ENCODE results near the gene CTF1. TPM values are rescaled to one million over a fixed set of nuclear protein-coding genes. Genes with fewer than 3 reads are reported as not detected.

The CTF1 gene
- total and polyA plus RNA-seq, 8 donors = 1.6 to 3.2 (median 1.9) TPM

GRCh38 chr16:30953111-30953510 lies 56.7 kb downstream of the CTF1 start:
- intact Hi-C loops (cut with DNase I) = no loop called here
- no peak for FAIRE-seq
- TF ChIP-seq CTCF (IDR thresholded peaks at IDR 0.05) = no peak
- H3K4me3 ChIP-seq = no peak overlapping the region
- no peaks in the 10 kb centered on the region for H3K27me3 ChIP-seq
- WGBS, 2 donors = 81 to 87% methylated on average over 9 of the region's 9 CpGs
- DNase-seq = no peak
- H3K4me1 ChIP-seq = peaks cover 0 to 7% (median 0%) of the 10 kb centered on the region in 3 donors
- no peak overlapping the region for H3K27ac ChIP-seq
- ATAC-seq = no peak
- H3K9me3 ChIP-seq = no peaks in the 10 kb centered on the region
- no peaks in the 10 kb centered on the region for H3K36me3 ChIP-seq

Small RNA genes lying within 50 kb of the gene (microRNA-seq; reads per million reads assigned to microRNA genes)
- gene MIR4519 (0 to 0.59 reads per million in 2 donors), gene MIR762 (0 reads per million in 2 donors)

Other genes starting within 250 kb of the CTF1 start
- gene PRR14, start 245.7 kb upstream of the CTF1 start, total RNA-seq = 10 to 100 TPM; 23.5 to 44.8 (median 26.8) TPM
- 100 to 1,000 TPM; 120 to 164 TPM for gene PRR14, start 245.7 kb upstream of the CTF1 start, polyA plus RNA-seq
- gene FBRS, start 238.2 kb upstream of the CTF1 start, total RNA-seq = 10 to 100 TPM; 16.1 to 40.4 (median 21.9) TPM
- 10 to 100 TPM; 47.0 to 60.0 TPM for gene FBRS, start 238.2 kb upstream of the CTF1 start, polyA plus RNA-seq
- 10 to 100 TPM; 21.3 to 39.6 (median 27.4) TPM for gene SRCAP, start 197.4 kb upstream of the CTF1 start, total RNA-seq
- gene SRCAP, start 197.4 kb upstream of the CTF1 start, polyA plus RNA-seq = 10 to 100 TPM in 1 of 2 donors, 1 to 10 TPM in 1; 7.5 to 34.0 TPM
- 10 to 100 TPM in 3 of 6 donors, 1 to 10 TPM in 3; 7.9 to 15.7 (median 9.5) TPM for gene PHKG2, start 148.2 kb upstream of the CTF1 start, total RNA-seq
- gene PHKG2, start 148.2 kb upstream of the CTF1 start, polyA plus RNA-seq = 10 to 100 TPM; 42.1 to 42.3 TPM
- gene CFAP119, start 134.6 kb upstream of the CTF1 start, total RNA-seq = 1 to 10 TPM; 1.7 to 5.7 (median 3.0) TPM
- gene CFAP119, start 134.6 kb upstream of the CTF1 start, polyA plus RNA-seq = 10 to 100 TPM; 21.4 to 32.1 TPM
- 10 to 100 TPM; 37.7 to 66.6 (median 40.6) TPM for gene RNF40, start 134.3 kb upstream of the CTF1 start, total RNA-seq
- gene RNF40, start 134.3 kb upstream of the CTF1 start, polyA plus RNA-seq = 10 to 100 TPM; 65.3 to 68.4 TPM
- gene ZNF629, start 109.4 kb upstream of the CTF1 start, total RNA-seq = 1 to 10 TPM; 4.5 to 8.6 (median 6.2) TPM
- 1 to 10 TPM; 5.8 to 6.3 TPM for gene ZNF629, start 109.4 kb upstream of the CTF1 start, polyA plus RNA-seq
- gene BCL7C, start 2.5 kb upstream of the CTF1 start, total RNA-seq = 10 to 100 TPM in 4 of 6 donors, 1 to 10 TPM in 2; 9.2 to 14.1 (median 10.7) TPM
- gene BCL7C, start 2.5 kb upstream of the CTF1 start, polyA plus RNA-seq = 10 to 100 TPM; 22.3 to 29.3 TPM
- gene FBXL19, start 27.0 kb downstream of the CTF1 start, total RNA-seq = 10 to 100 TPM in 1 of 6 donors, 1 to 10 TPM in 5; 3.8 to 13.5 (median 4.6) TPM
- 10 to 100 TPM; 10.1 to 26.8 TPM for gene FBXL19, start 27.0 kb downstream of the CTF1 start, polyA plus RNA-seq
- gene ORAI3, start 52.5 kb downstream of the CTF1 start, total RNA-seq = 10 to 100 TPM in 4 of 6 donors, 1 to 10 TPM in 2; 8.6 to 12.5 (median 11.4) TPM
- 10 to 100 TPM in 1 of 2 donors, 1 to 10 TPM in 1; 9.5 to 10.3 TPM for gene ORAI3, start 52.5 kb downstream of the CTF1 start, polyA plus RNA-seq
- gene SETD1A, start 61.1 kb downstream of the CTF1 start, total RNA-seq = 10 to 100 TPM in 1 of 6 donors, 1 to 10 TPM in 5; 6.5 to 10.6 (median 8.3) TPM
- 10 to 100 TPM; 12.8 to 17.9 TPM for gene SETD1A, start 61.1 kb downstream of the CTF1 start, polyA plus RNA-seq
- 10 to 100 TPM; 14.2 to 32.1 (median 17.3) TPM for gene HSD3B7, start 88.6 kb downstream of the CTF1 start, total RNA-seq
- gene HSD3B7, start 88.6 kb downstream of the CTF1 start, polyA plus RNA-seq = 10 to 100 TPM; 16.6 to 28.4 TPM
- 1 to 10 TPM in 1 of 6 donors, under 1 TPM in 5; 0.16 to 1.4 (median 0.56) TPM for gene STX1B, start 114.0 kb downstream of the CTF1 start, total RNA-seq
- gene STX1B, start 114.0 kb downstream of the CTF1 start, polyA plus RNA-seq = 1 to 10 TPM in 1 of 2 donors, under 1 TPM in 1; 0.82 to 2.4 TPM
- gene STX4, start 136.9 kb downstream of the CTF1 start, total RNA-seq = 10 to 100 TPM; 22.2 to 48.9 (median 26.9) TPM
- 10 to 100 TPM; 91.8 to 94.4 TPM for gene STX4, start 136.9 kb downstream of the CTF1 start, polyA plus RNA-seq
- gene ZNF668, start 177.6 kb downstream of the CTF1 start, total RNA-seq = 1 to 10 TPM; 1.5 to 5.5 (median 3.3) TPM
- gene ZNF668, start 177.6 kb downstream of the CTF1 start, polyA plus RNA-seq = 1 to 10 TPM; 4.5 to 6.4 TPM
- gene ZNF646, start 177.8 kb downstream of the CTF1 start, total RNA-seq = 10 to 100 TPM in 1 of 6 donors, 1 to 10 TPM in 5; 5.6 to 12.6 (median 7.0) TPM
- gene ZNF646, start 177.8 kb downstream of the CTF1 start, polyA plus RNA-seq = 10 to 100 TPM in 1 of 2 donors, 1 to 10 TPM in 1; 3.9 to 10.7 TPM
- gene PRSS53, start 192.3 kb downstream of the CTF1 start, total RNA-seq = 1 to 10 TPM in 5 of 6 donors, under 1 TPM in 1; 0.52 to 2.1 (median 1.3) TPM
- 1 to 10 TPM; 5.3 to 8.2 TPM for gene PRSS53, start 192.3 kb downstream of the CTF1 start, polyA plus RNA-seq
- gene VKORC1, start 198.2 kb downstream of the CTF1 start, total RNA-seq = 10 to 100 TPM; 37.7 to 54.3 (median 49.7) TPM
- gene VKORC1, start 198.2 kb downstream of the CTF1 start, polyA plus RNA-seq = 10 to 100 TPM; 50.2 to 90.9 TPM
- gene BCKDK, start 211.8 kb downstream of the CTF1 start, total RNA-seq = 10 to 100 TPM; 25.7 to 64.2 (median 37.0) TPM
- 10 to 100 TPM; 27.4 to 30.7 TPM for gene BCKDK, start 211.8 kb downstream of the CTF1 start, polyA plus RNA-seq
- 10 to 100 TPM; 31.5 to 40.7 (median 37.6) TPM for gene KAT8, start 221.1 kb downstream of the CTF1 start, total RNA-seq
- gene KAT8, start 221.1 kb downstream of the CTF1 start, polyA plus RNA-seq = 10 to 100 TPM; 56.0 to 71.7 TPM
- 10 to 100 TPM; 32.5 to 89.3 (median 53.8) TPM for gene PRSS8, start 239.1 kb downstream of the CTF1 start, total RNA-seq
- gene PRSS8, start 239.1 kb downstream of the CTF1 start, polyA plus RNA-seq = 10 to 100 TPM; 69.8 to 70.6 TPM